ENCODE data around the gene ASTN2. TPM values are rescaled to one million over a fixed set of nuclear protein-coding genes. Genes with fewer than 3 reads are reported as not detected.

ASTN2 gene
- total RNA-seq, 1 donor from 2014 or later, result 2.8 TPM

- H3K27ac Mint-ChIP-seq, result no peak overlapping the region
- H3K27me3 Mint-ChIP-seq, result no peaks in the 10 kb centered on the region
- no peaks in the 10 kb centered on the region for H3K4me1 Mint-ChIP-seq
- no peaks in the 10 kb centered on the region for H3K9me3 Mint-ChIP-seq
- H3K4me3 Mint-ChIP-seq, result no peak overlapping the region
- intact Hi-C loops (cut with micrococcal nuclease), result no loop called here
- no peak for DNase-seq
- H3K36me3 Mint-ChIP-seq (ENCODE audit: low read depth), result no peaks in the 10 kb centered on the region
These were observed 980.5 kb downstream of the ASTN2 start for GRCh38 chr9:116434314-116434713.

GRCh38 chr9:116432051-116432450, 982.8 kb downstream of the ASTN2 start:
- no peaks in the 10 kb centered on the region for H3K27me3 Mint-ChIP-seq
- H3K4me1 Mint-ChIP-seq, result no peaks in the 10 kb centered on the region
- no peaks in the 10 kb centered on the region for H3K36me3 Mint-ChIP-seq (ENCODE audit: low read depth)
- H3K4me3 Mint-ChIP-seq, result no peak overlapping the region
- no peaks in the 10 kb centered on the region for H3K9me3 Mint-ChIP-seq
- intact Hi-C loops (cut with micrococcal nuclease), result no loop called here
- no peak overlapping the region for H3K27ac Mint-ChIP-seq
- DNase-seq, result no peak

GRCh38 chr9:116430849-116431248, 984.0 kb downstream of the ASTN2 start:
- no peaks in the 10 kb centered on the region for H3K36me3 Mint-ChIP-seq (ENCODE audit: low read depth)

DNA sequence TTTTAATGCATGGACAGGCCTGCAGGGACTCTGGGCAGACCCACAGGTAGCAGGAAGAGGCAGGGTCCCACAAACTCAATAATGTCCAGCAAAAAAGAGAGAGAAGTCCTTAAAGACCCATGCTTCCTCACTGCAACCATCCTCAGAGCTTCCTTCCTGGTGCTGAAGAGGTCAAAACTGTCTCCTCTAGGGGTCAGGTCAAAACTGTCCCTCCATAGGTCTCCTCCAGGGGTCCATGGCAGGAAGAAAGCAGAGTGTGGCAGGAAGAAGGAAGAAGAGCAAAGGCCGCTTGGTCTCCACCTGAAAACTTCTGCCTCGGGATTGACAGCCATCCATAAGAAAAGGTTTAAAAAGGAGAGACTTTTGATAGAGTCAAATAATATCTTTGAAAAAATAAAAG, 989.6 kb downstream of the ASTN2 start:
- H3K27me3 Mint-ChIP-seq, result no peaks in the 10 kb centered on the region
- no peak overlapping the region for H3K27ac Mint-ChIP-seq
- DNase-seq, result no peak
- H3K4me3 Mint-ChIP-seq, result no peak overlapping the region
- no peaks in the 10 kb centered on the region for H3K36me3 Mint-ChIP-seq (ENCODE audit: low read depth)
- intact Hi-C loops (cut with micrococcal nuclease), result no loop called here
- H3K9me3 Mint-ChIP-seq, result no peaks in the 10 kb centered on the region
- no peaks in the 10 kb centered on the region for H3K4me1 Mint-ChIP-seq

More at GRCh38 chr9:116430849-116431248, 984.0 kb downstream of the ASTN2 start:
- DNase-seq, result no peak
- no peaks in the 10 kb centered on the region for H3K9me3 Mint-ChIP-seq
- H3K4me1 Mint-ChIP-seq, result no peaks in the 10 kb centered on the region
- no peaks in the 10 kb centered on the region for H3K27me3 Mint-ChIP-seq
- H3K27ac Mint-ChIP-seq, result no peak overlapping the region
- intact Hi-C loops (cut with micrococcal nuclease), result no loop called here
- no peak overlapping the region for H3K4me3 Mint-ChIP-seq

- DNase-seq, result no peak
- Mint-ChIP-seq H3K36me3 (ENCODE audit: low read depth) (no peaks in the 10 kb centered on the region), H3K27ac (no peak overlapping the region), H3K27me3 (no peaks in the 10 kb centered on the region), H3K4me3 (no peak overlapping the region), H3K9me3 (no peaks in the 10 kb centered on the region), H3K4me1 (no peaks in the 10 kb centered on the region)
- intact Hi-C loops (cut with micrococcal nuclease), result no loop called here
These were observed 991.7 kb downstream of the ASTN2 start for GRCh38 chr9:116423149-116423548.

DNA sequence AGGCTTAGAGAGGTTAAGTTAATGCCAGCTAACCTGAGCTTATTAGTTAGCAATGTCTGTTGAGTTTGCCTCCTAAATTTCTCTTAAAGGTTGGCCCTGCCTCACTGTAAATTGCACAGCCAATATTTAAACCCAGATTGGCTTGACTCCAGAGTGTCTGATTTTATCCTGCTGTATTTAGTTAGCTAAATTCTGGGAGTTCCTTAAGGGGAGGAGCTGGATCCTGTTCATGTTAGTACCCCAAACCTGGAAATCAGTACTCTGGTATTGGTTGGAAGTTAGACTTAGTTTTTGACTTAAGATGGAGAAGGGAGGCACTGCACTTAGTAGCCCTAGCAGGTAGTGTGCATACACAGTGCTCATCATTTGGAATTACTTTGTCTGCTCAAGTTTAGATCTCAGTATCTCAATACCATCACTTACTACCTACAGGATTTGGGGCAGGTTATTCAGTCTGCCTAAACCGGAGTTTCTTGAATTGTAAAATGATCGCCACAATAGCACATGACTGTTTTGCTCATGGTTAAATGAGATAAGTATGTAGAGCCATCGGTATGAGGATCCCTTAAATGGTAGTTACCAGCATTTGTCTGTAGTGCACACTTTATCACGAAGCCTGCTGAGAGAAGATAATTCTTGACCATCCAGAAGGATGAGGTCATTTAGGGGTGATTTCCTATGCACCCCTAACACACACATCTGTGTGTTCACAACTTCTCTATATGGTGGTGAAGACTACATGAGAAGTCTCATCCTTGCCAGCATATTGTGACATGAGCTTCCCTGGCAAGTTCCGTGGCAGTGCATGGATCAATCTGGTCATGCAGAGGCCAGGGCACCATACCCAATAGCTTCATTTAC, 992.5 kb downstream of the ASTN2 start:
- Mint-ChIP-seq H3K4me3 (no peak overlapping the region), H3K4me1 (no peaks in the 10 kb centered on the region), H3K27me3 (no peaks in the 10 kb centered on the region), H3K27ac (no peak overlapping the region), H3K36me3 (ENCODE audit: low read depth) (no peaks in the 10 kb centered on the region), H3K9me3 (no peaks in the 10 kb centered on the region)
- no peak for DNase-seq
- intact Hi-C loops (cut with micrococcal nuclease), result no loop called here

- Mint-ChIP-seq H3K4me1 (no peaks in the 10 kb centered on the region), H3K9me3 (no peaks in the 10 kb centered on the region), H3K4me3 (no peak overlapping the region), H3K36me3 (ENCODE audit: low read depth) (no peaks in the 10 kb centered on the region), H3K27ac (no peak overlapping the region), H3K27me3 (no peaks in the 10 kb centered on the region)
- intact Hi-C loops (cut with micrococcal nuclease), result no loop called here
- DNase-seq, result no peak
These were observed 993.8 kb downstream of the ASTN2 start for GRCh38 chr9:116420993-116421538.

DNA sequence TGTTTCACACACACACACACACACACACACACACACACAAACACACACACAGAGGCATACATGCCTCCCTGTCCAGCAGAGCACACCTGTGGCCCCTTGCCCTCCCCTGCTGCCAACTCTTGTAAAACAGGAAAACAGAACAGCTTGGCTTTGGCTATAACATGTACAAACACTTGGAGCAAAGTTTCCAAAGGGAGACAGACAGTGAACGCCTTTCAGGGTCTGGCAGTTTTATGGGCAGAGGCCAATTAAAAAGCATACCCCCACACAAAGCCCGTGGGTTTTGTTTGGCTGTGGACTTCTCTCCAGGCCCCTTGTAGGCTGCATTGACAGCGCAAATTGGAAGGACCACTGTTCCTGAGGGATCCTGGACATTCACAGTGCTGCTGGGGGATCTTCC, 995.7 kb downstream of the ASTN2 start:
- Mint-ChIP-seq H3K4me1 (no peaks in the 10 kb centered on the region), H3K27ac (no peak overlapping the region), H3K9me3 (no peaks in the 10 kb centered on the region), H3K36me3 (ENCODE audit: low read depth) (no peaks in the 10 kb centered on the region), H3K27me3 (no peaks in the 10 kb centered on the region), H3K4me3 (no peak overlapping the region)
- no peak for DNase-seq
- intact Hi-C loops (cut with micrococcal nuclease), result no loop called here

GRCh38 chr9:116417464-116417863, 997.4 kb downstream of the ASTN2 start:
- no peak for DNase-seq
- Mint-ChIP-seq H3K4me3 (no peak overlapping the region), H3K9me3 (no peaks in the 10 kb centered on the region), H3K4me1 (no peaks in the 10 kb centered on the region), H3K36me3 (ENCODE audit: low read depth) (no peaks in the 10 kb centered on the region), H3K27me3 (no peaks in the 10 kb centered on the region), H3K27ac (no peak overlapping the region)
- intact Hi-C loops (cut with micrococcal nuclease), result no loop called here

DNA sequence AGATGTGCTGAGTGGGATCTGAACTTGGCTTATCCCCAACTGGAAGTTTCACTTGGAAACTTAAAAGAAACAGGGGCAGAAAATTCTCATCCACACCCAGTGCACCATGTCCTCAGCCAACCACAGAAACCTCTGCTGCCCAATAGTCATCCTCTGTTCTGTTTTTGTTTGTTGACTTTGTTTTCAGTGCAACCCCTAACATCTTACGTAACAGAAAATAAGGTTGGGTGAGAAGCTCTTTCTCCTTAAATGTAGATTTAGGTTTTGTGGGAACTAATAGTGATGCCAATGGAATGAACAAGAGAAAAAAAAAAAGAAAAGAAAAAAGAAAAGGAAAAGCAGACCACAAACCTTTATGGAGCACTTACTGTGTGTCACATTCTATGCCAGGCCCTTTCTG, 998.4 kb downstream of the ASTN2 start:
- no peaks in the 10 kb centered on the region for H3K4me1 Mint-ChIP-seq
- no peaks in the 10 kb centered on the region for H3K9me3 Mint-ChIP-seq
- H3K27me3 Mint-ChIP-seq, result no peaks in the 10 kb centered on the region
- no peaks in the 10 kb centered on the region for H3K36me3 Mint-ChIP-seq (ENCODE audit: low read depth)
- H3K4me3 Mint-ChIP-seq, result no peak overlapping the region
- DNase-seq, result no peak
- H3K27ac Mint-ChIP-seq, result no peak overlapping the region
- intact Hi-C loops (cut with micrococcal nuclease), result no loop called here

DNA sequence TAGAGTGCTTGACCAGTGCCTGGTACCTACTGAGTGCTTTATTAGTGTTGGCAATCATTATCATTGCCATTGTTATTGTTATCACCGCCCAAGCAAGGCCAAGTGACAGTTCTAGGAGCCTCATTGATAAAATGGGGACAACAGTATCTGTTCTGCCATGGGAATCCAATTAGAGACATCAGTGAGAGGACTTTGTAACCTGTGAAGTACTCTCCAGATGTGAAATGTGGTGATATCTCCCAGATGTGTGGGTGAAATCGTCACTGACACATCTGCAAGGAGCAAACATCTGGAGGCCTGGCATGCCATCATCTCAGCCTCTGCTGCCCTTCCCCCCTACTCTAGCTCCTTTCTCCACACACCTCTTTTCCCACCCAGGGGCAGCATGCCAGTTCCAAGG, 1000.5 kb downstream of the ASTN2 start:
- no peaks in the 10 kb centered on the region for H3K36me3 Mint-ChIP-seq (ENCODE audit: low read depth)

DNA sequence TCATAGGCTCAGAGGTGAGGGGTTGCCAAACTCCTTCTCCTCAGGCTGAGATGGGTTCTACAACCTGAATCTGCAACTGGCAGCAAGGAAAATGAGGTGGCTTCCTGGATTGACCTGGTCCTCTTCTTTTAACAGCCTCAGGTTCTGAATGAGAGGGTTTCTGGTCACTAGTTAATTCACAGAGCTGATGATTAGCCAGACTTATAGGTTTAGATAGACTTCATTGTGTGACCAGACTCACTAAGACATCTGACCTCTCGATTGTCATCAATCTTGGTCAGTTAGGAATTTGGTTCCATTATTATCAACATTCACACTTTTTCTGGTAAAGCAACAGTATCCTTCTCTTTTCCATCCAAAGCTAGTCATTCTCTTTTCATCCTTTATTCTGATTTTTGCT, 1003.4 kb downstream of the ASTN2 start:
- no peak for DNase-seq
- Mint-ChIP-seq H3K27me3 (no peaks in the 10 kb centered on the region), H3K4me3 (no peak overlapping the region), H3K4me1 (no peaks in the 10 kb centered on the region), H3K9me3 (no peaks in the 10 kb centered on the region), H3K27ac (no peak overlapping the region), H3K36me3 (ENCODE audit: low read depth) (no peaks in the 10 kb centered on the region)
- intact Hi-C loops (cut with micrococcal nuclease), result no loop called here

More for the DNA sequence above, 1000.5 kb downstream of the ASTN2 start:
- H3K9me3 Mint-ChIP-seq, result no peaks in the 10 kb centered on the region
- no peak for DNase-seq
- H3K4me3 Mint-ChIP-seq, result no peak overlapping the region
- H3K4me1 Mint-ChIP-seq, result no peaks in the 10 kb centered on the region
- intact Hi-C loops (cut with micrococcal nuclease), result no loop called here
- no peak overlapping the region for H3K27ac Mint-ChIP-seq
- H3K27me3 Mint-ChIP-seq, result no peaks in the 10 kb centered on the region

DNA sequence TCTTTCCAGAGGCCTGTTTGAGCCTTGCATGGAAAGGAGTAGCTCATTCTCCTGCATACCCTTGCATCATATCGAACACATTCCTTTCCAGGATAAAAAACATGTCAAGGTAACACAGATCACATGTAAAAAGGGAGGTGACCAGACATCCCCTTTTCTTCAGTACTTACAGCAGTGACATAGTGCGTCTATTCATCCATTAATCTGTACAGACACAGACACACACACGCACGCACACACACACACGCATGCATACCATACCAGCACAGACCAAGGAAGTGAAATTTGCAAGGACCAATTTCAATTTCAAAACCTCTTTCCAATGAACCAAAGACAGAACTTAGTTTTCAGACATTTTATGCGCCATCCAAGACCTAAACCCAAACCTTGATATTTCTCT, 1005.2 kb downstream of the ASTN2 start:
- no peaks in the 10 kb centered on the region for H3K27me3 Mint-ChIP-seq
- no peak overlapping the region for H3K4me3 Mint-ChIP-seq
- no peak overlapping the region for H3K27ac Mint-ChIP-seq
- no peaks in the 10 kb centered on the region for H3K4me1 Mint-ChIP-seq
- intact Hi-C loops (cut with micrococcal nuclease), result no loop called here
- no peaks in the 10 kb centered on the region for H3K9me3 Mint-ChIP-seq
- no peak for DNase-seq
- no peaks in the 10 kb centered on the region for H3K36me3 Mint-ChIP-seq (ENCODE audit: low read depth)

DNA sequence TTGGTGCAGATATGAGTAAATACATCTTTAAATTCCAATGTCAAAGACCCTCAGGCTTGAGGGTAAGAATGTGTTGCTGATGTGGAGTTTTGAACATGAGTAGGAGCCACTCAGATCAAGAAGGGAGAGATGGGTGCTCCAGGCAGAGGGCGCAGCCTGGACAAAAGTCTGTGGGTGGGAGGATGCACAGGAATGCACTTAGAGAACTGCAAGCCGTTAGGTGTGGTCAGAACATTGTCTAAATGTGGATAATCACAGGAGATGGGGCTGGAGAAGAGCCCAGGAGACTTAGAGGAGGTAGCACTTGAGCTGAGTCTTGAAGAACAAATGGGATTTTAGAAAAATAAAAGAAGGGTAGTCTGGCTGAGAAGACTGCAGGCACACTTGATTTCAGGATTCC, 1005.7 kb downstream of the ASTN2 start:
- Mint-ChIP-seq H3K36me3 (ENCODE audit: low read depth) (no peaks in the 10 kb centered on the region), H3K9me3 (no peaks in the 10 kb centered on the region), H3K4me1 (no peaks in the 10 kb centered on the region), H3K27me3 (no peaks in the 10 kb centered on the region), H3K27ac (no peak overlapping the region), H3K4me3 (no peak overlapping the region)
- intact Hi-C loops (cut with micrococcal nuclease), result no loop called here
- no peak for DNase-seq

DNA sequence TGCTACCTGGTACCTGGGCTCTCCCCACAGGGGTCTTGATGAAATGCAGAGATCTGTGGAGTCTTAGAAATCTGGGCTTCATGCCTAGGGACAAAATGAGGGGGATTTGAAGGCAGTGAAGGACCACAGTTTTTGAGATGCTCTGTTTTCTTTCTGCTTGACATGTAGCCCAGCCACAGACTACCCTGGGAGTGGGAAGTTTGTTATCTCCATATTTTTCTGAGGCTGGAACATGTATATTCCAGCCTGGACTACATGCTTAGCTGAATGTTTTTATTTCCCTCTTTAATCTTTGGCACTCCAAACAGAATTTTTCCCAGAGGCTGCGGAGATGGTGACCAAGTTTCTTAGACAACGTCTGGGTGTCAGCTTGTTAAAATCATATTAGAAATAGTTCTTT, 1008.4 kb downstream of the ASTN2 start:
- intact Hi-C loops (cut with micrococcal nuclease), result no loop called here
- no peaks in the 10 kb centered on the region for H3K4me1 Mint-ChIP-seq
- DNase-seq, result no peak
- H3K27ac Mint-ChIP-seq, result no peak overlapping the region
- no peaks in the 10 kb centered on the region for H3K27me3 Mint-ChIP-seq
- H3K36me3 Mint-ChIP-seq (ENCODE audit: low read depth), result no peaks in the 10 kb centered on the region
- no peak overlapping the region for H3K4me3 Mint-ChIP-seq
- no peaks in the 10 kb centered on the region for H3K9me3 Mint-ChIP-seq
